Upper lobe of left lung (tissue), 4 donors: ENCODE data around the gene SHLD1.

ENCODE experiments used
- EP300 ChIP-seq, 4 donors: sonication (generic); formaldehyde crosslinking; IDR thresholded peaks; one replicate each; pipeline ENCODE4 v1.5.1; 2017; ENCODE audit warnings: antibody characterized with exemption in 4 of 4, control low read depth in 2 of 4
- POLR2A ChIP-seq, 4 donors: fragments of 450-650 bp; IDR thresholded peaks; one replicate each; pipeline ENCODE4 v1.5.1; 2016 to 2017; ENCODE audit warnings: antibody characterized with exemption in 4 of 4, mild to moderate bottlenecking in 2 of 4
- POLR2AphosphoS5 ChIP-seq, 2 donors: sonication (generic); formaldehyde crosslinking; IDR thresholded peaks; one replicate each; pipeline ENCODE4 v1.5.1; 2017; ENCODE audit warnings: antibody characterized with exemption in 2 of 2
- TF ChIP-seq, protein P1 (sequence below), 6 experiments: fragments of 450-650 bp in 4 of 6; fragments of 200-600 bp in 2 of 6; sonication (generic) in 2 of 6; IDR thresholded peaks; one replicate each; pipeline ENCODE4 v1.5.1; 2016 to 2019; ENCODE audit warnings: antibody characterized with exemption in 6 of 6

DNA sequence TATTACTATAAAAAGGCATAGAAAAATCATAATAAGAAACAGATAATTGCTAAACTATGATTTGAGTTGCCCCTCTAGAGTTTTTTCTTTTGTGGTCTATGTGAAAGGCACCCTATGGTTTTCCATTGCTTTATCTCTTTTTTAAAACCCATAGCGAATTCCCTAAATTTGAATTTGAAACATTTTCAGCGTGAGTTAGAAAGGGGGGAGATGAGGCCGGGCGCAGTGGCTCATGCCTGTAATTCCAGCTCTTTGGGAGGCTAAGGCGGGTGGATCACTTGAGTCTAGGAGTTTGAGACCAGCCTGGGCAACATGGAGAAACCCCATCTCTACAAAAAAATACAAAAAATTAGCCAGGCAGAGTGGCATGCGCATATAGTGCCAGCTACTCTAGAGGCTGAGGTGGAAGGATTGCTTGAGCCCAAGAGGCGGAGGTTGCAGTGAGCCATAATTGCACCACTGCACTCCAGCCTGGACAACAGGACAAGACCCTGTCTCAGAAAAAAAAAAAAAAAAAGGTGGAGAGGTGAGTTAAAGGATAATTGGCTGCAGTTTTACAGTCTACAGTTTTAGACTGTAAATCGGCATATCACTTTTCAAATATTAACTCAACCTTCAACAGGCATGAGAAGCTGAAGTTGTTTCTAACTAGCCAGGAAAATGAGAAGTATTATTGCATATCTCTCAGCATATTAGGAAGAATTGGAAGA lies 46.3 kb downstream of the SHLD1 start:
- TF ChIP-seq EP300 (IDR thresholded peaks at IDR 0.05) (no peak), POLR2AphosphoS5 (IDR thresholded peaks at IDR 0.05) (no peak), POLR2A (IDR thresholded peaks at IDR 0.05) (no peak)
- TF ChIP-seq, protein P1, sequence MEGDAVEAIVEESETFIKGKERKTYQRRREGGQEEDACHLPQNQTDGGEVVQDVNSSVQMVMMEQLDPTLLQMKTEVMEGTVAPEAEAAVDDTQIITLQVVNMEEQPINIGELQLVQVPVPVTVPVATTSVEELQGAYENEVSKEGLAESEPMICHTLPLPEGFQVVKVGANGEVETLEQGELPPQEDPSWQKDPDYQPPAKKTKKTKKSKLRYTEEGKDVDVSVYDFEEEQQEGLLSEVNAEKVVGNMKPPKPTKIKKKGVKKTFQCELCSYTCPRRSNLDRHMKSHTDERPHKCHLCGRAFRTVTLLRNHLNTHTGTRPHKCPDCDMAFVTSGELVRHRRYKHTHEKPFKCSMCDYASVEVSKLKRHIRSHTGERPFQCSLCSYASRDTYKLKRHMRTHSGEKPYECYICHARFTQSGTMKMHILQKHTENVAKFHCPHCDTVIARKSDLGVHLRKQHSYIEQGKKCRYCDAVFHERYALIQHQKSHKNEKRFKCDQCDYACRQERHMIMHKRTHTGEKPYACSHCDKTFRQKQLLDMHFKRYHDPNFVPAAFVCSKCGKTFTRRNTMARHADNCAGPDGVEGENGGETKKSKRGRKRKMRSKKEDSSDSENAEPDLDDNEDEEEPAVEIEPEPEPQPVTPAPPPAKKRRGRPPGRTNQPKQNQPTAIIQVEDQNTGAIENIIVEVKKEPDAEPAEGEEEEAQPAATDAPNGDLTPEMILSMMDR (IDR thresholded peaks at IDR 0.05): no peak
